HepG2 (cell line): ENCODE results near the gene MGST2. TPM values are rescaled to one million over a fixed set of nuclear protein-coding genes. Genes with fewer than 3 reads are reported as not detected.

ENCODE experiments used
- ATAC-seq: fragments of 200-7000 bp; cut with Tn5 transposase; 3 replicates; pipeline ENCODE4 v1.9.1; 2020; ENCODE audit warnings: mild to moderate bottlenecking, moderate library complexity
- BruUV-seq: library from RNA; stranded (reverse); fragments of 400-500 nt; replicated peaks from 2 replicates; lab custom pipeline; 2021; lab: Mats Ljungman, UMichigan
- CTCF ChIA-PET: fragments of 300-600 bp; formaldehyde crosslinking; extraction: SDS; loops from one replicate; lab custom pipeline; 2021; ENCODE audit warnings: low total read pairs, inconsistent platforms, low intra/inter-chr PET ratio; lab: Yijun Ruan, JAX
- POLR2A ChIA-PET: fragments of 350-600 bp; sonication (Branson Sonifier 250); formaldehyde crosslinking; loops from one replicate; lab custom pipeline; 2020; ENCODE audit warnings: antibody characterized with exemption, inconsistent platforms; lab: Yijun Ruan, JAX
- DNase-seq: peaks from one replicate; pipeline ENCODE4 v3.0.0-alpha.2; 2015; ENCODE audit warnings: low spot score
- FAIRE-seq: peaks from 3 replicates; lab custom pipeline; 2011; peaks lifted over from hg19 to GRCh38; lab: Jason Lieb, UNC
- H2AFZ ChIP-seq: one replicate; pipeline ENCODE4 v1.6.1; 2011; ENCODE audit warnings: low read length, inconsistent platforms
- H3K27ac ChIP-seq: fragments of 300-600 bp; 3 replicates; pipeline ENCODE4 v1.8.0; 2011; ENCODE audit warnings: mixed run types, mild to moderate bottlenecking, mixed read lengths, low read length, inconsistent platforms; ENCODE audit not compliant: insufficient read depth; ENCODE audit errors: extremely low read length
- H3K27me3 ChIP-seq, 2 experiments: fragments of 200-600 bp in 1 of 2; 2 replicates in 1 of 2; 3 replicates in 1 of 2; pipeline versions ENCODE4 v1.6.0 to v1.8.0; 2011; ENCODE audit warnings: low read length in 2 of 2, mild to moderate bottlenecking in 2 of 2, moderate library complexity in 2 of 2, inconsistent platforms in 1 of 2; ENCODE audit not compliant: insufficient read depth in 2 of 2, control insufficient read depth in 1 of 2
- H3K36me3 ChIP-seq, 2 experiments: fragments of 200-600 bp in 1 of 2; replicated peaks in 1 of 2; 2 replicates in 1 of 2; 3 replicates in 1 of 2; pipeline versions ENCODE4 v1.5.1 to v1.8.0; 2011; ENCODE audit warnings: low read length in 2 of 2, inconsistent platforms in 1 of 2; ENCODE audit not compliant: insufficient read depth in 2 of 2, control insufficient read depth in 1 of 2
- H3K4me1 ChIP-seq: 2 replicates; pipeline ENCODE4 v1.5.1; 2012; ENCODE audit warnings: low read length, inconsistent platforms; ENCODE audit not compliant: insufficient read depth
- H3K4me2 ChIP-seq: 2 replicates; pipeline ENCODE4 v1.6.0; 2011; ENCODE audit warnings: low read depth, low read length, inconsistent platforms
- H3K4me3 ChIP-seq, 3 experiments: fragments of 200-600 bp in 1 of 3; sonication (generic), shearing (Covaris generic) in 1 of 3; replicated peaks in 1 of 3; 2 replicates each; pipeline ENCODE4 v1.5.1; 2011 to 2016; ENCODE audit warnings: low read length in 3 of 3, inconsistent platforms in 2 of 3, low read depth in 2 of 3, mild to moderate bottlenecking in 2 of 3, control low read depth in 1 of 3, mixed read lengths in 1 of 3; ENCODE audit not compliant: insufficient read depth in 1 of 3
- H3K79me2 ChIP-seq: one replicate; pipeline ENCODE4 v1.6.1; 2011; ENCODE audit warnings: low read length, inconsistent platforms; ENCODE audit not compliant: insufficient read depth
- H3K9ac ChIP-seq: 2 replicates; pipeline ENCODE4 v1.6.0; 2011; ENCODE audit warnings: mild to moderate bottlenecking, low read depth, low read length, inconsistent platforms; ENCODE audit not compliant: insufficient read depth
- H3K9me3 ChIP-seq: 2 replicates; pipeline ENCODE4 v1.5.1; 2012; ENCODE audit warnings: mild to moderate bottlenecking, low read length
- H4K20me1 ChIP-seq: 2 replicates; pipeline ENCODE4 v1.6.0; 2011; ENCODE audit warnings: inconsistent platforms, mild to moderate bottlenecking, low read length, moderate library complexity; ENCODE audit not compliant: insufficient read depth
- FOXP4 ChIP-seq: sonication (generic); formaldehyde crosslinking; IDR thresholded peaks from 2 replicates; pipeline ENCODE4 v1.4.0; 2020; ENCODE audit warnings: missing genetic modification reagents
- GFI1 ChIP-seq: sonication (generic); formaldehyde crosslinking; IDR thresholded peaks from 2 replicates; pipeline ENCODE4 v1.5.0; 2020; ENCODE audit warnings: missing genetic modification reagents, mild to moderate bottlenecking, borderline replicate concordance
- HMG20A ChIP-seq: IDR thresholded peaks from 2 replicates; pipeline ENCODE4 v1.6.1; 2016; ENCODE audit warnings: borderline replicate concordance
- PITX1 ChIP-seq: sonication (generic); formaldehyde crosslinking; IDR thresholded peaks from 2 replicates; pipeline ENCODE4 v1.5.1; 2020; ENCODE audit warnings: mild to moderate bottlenecking, missing genetic modification reagents
- POLR2A ChIP-seq, 2 experiments: IDR thresholded peaks; 2 replicates each; pipeline ENCODE4 v1.6.1; 2011; ENCODE audit warnings: low read depth in 2 of 2, low read length in 2 of 2, mild to moderate bottlenecking in 1 of 2, moderate library complexity in 1 of 2; ENCODE audit not compliant: insufficient read depth in 1 of 2
- TEAD3 ChIP-seq: optimal IDR thresholded peaks from 2 replicates; pipeline ENCODE3; 2016; ENCODE audit warnings: borderline replicate concordance
- ZGPAT ChIP-seq: IDR thresholded peaks from 2 replicates; pipeline ENCODE4 v1.6.1; 2016; ENCODE audit warnings: mild to moderate bottlenecking
- ZNF430 ChIP-seq: sonication (generic); formaldehyde crosslinking; IDR thresholded peaks from 2 replicates; pipeline ENCODE4 v1.9.0; 2021; ENCODE audit warnings: mild to moderate bottlenecking, missing genetic modification reagents
- ZNF431 ChIP-seq: sonication (generic); formaldehyde crosslinking; IDR thresholded peaks from 2 replicates; pipeline ENCODE4 v1.9.0; 2022; ENCODE audit warnings: missing genetic modification reagents, low read depth, mild to moderate bottlenecking, borderline replicate concordance
- ZNF501 ChIP-seq: sonication (generic); formaldehyde crosslinking; IDR thresholded peaks from 2 replicates; pipeline ENCODE4 v1.5.1; 2020; ENCODE audit warnings: mild to moderate bottlenecking, moderate library complexity, missing genetic modification reagents
- ZNF605 ChIP-seq: sonication (generic); formaldehyde crosslinking; IDR thresholded peaks from 2 replicates; pipeline ENCODE4 v1.8.0; 2022; ENCODE audit warnings: mild to moderate bottlenecking, missing genetic modification reagents
- WGBS: methylation state at CpG from one replicate; pipeline ENCODE4 v1.1.6; 2017; ENCODE audit warnings: low lambda C conversion rate; 5-methylcytosine and 5-hydroxymethylcytosine counted together
- in situ Hi-C: cut with HindIII; loops from 2 replicates; pipeline ENCODE4 v1.10.0; 2017; ENCODE audit warnings: low pct_unique_long_range_greater_than_20kb; ENCODE audit not compliant: extremely low pct_ligation_motif_present
- intact Hi-C: fragments of 100-400 bp; cut with micrococcal nuclease; formaldehyde crosslinking; loops from one replicate; pipeline ENCODE4 v1.10.0; 2022; ENCODE audit not compliant: unreplicated experiment
- polyA plus RNA-seq, 8 experiments: library from polyadenylated mRNA; depleted of rRNA in 3 of 8; stranded (reverse) in 7 of 8; unstranded in 1 of 8; fragments of >200 nt; fragmentation: Illumina TruSeq in 4 of 8; extraction: Trizol in 4 of 8; gene quantifications; 2 replicates each; pipeline versions ENCODE4 v1.2.1 to v1.2.3, GENCODE V29; 2011 to 2016; ENCODE audit warnings: low read depth in 4 of 8, missing spikeins in 1 of 8, mixed read lengths in 1 of 8; ENCODE audit not compliant: insufficient read depth in 1 of 8
- total RNA-seq, 5 experiments: library from RNA; depleted of rRNA; stranded (reverse); fragments of >200 nt; fragmentation: Illumina TruSeq; extraction: Trizol; gene quantifications; 2 replicates each; pipeline ENCODE4 v1.2.3, GENCODE V29; 2016; ENCODE audit warnings: low read depth in 1 of 5
- TF ChIP-seq, protein P1 (sequence below): sonication (generic); formaldehyde crosslinking; IDR thresholded peaks from 2 replicates; pipeline ENCODE4 v1.4.0; 2020; ENCODE audit warnings: missing genetic modification reagents

The MGST2 gene
- total and polyA plus RNA-seq, 2 of the 13 experiments (the other 11 are each of a cell fraction or from before 2014, with no cell fraction given), result 205 to 416 TPM

GRCh38 chr4:139690419-139690818, 24.8 kb downstream of the MGST2 start:
- CTCF ChIA-PET, result no interaction called here
- peak overlapping the region; percentile 33; the same call in 1 of the 2 replicates for H3K4me2 ChIP-seq
- no peak for DNase-seq
- H3K9me3 ChIP-seq, result no peaks in the 10 kb centered on the region
- in situ Hi-C loops (no loop called here), intact Hi-C loops (no loop called here)
- BruUV-seq, result no TSS peak
- H3K9ac ChIP-seq, result peak overlapping the region; percentile 38; the same call in 1 of the 2 replicates
- no peaks in the 10 kb centered on the region for H3K27me3 ChIP-seq
- H4K20me1 ChIP-seq, result peaks cover 8% of the 10 kb centered on the region; the same call in 1 of the 2 replicates
- H3K27ac ChIP-seq, result peak overlapping the region; percentile 97
- peaks cover 2 to 46% of the 10 kb centered on the region in 2 experiments; a peak in 4 of 5 replicates for H3K36me3 ChIP-seq
- no peak for FAIRE-seq
- peaks cover 69% of the 10 kb centered on the region for H3K79me2 ChIP-seq
- POLR2A ChIA-PET, result interaction anchor here (1.3 to 3.9 kb wide), 2 partner anchors 25 to 33 kb away, joined by 5 to 59 read pairs; partner anchors contain the start of gene MGST2
- no peak overlapping the region for H3K4me3 ChIP-seq
- peaks cover 100% of the 10 kb centered on the region for H3K4me1 ChIP-seq
- H2AFZ ChIP-seq, result no peak overlapping the region
- no peak for ATAC-seq
- TF ChIP-seq ZNF431, result no peak
- 0 out of 4 replicates have a peak, but pooled peaks of 1 of the 2 experiments have one; percentile 13 for TF ChIP-seq POLR2A (IDR thresholded peaks at IDR 0.05; ENCODE audit: insufficient read depth in 1 of 2, low read depth in 2 of 2, low read length in 2 of 2)

GRCh38 chr4:139692309-139693012, 26.8 kb downstream of the MGST2 start:
- in situ Hi-C loops (no loop called here), intact Hi-C loops (loop anchor here (1.0 kb wide), 2 partner anchors 27 to 36 kb away; partner anchors contain the start of gene MGST2)
- peak overlapping the region in 1 of 3 experiments; percentile 55; a peak in 2 of 6 replicates for H3K4me3 ChIP-seq
- FAIRE-seq (peak; percentile 91), DNase-seq (peak; percentile 94), ATAC-seq (peak; percentile 85)
- BruUV-seq, result TSS peak; percentile 56
- peak overlapping the region; percentile 74 for H3K4me2 ChIP-seq
- POLR2A ChIA-PET, result interaction anchor here (0.8 to 3.9 kb wide), 6 partner anchors 22 to 48 kb away, joined by 3 to 59 read pairs (median 5); partner anchors contain the start of gene MGST2
- peak overlapping the region; percentile 97 for H3K27ac ChIP-seq
- H3K4me1 ChIP-seq, result peaks cover 87% of the 10 kb centered on the region
- H3K9me3 ChIP-seq, result no peaks in the 10 kb centered on the region
- H3K36me3 ChIP-seq, result peaks cover 8 to 46% of the 10 kb centered on the region in 2 experiments
- H4K20me1 ChIP-seq, result no peaks in the 10 kb centered on the region; the same call in 1 of the 2 replicates
- peak overlapping the region; percentile 60 for H3K9ac ChIP-seq
- CTCF ChIA-PET, result interaction anchor here (1.0 to 2.4 kb wide), 2 partner anchors 27 to 36 kb away, joined by 3 to 12 read pairs; partner anchors contain the start of gene MGST2
- H3K79me2 ChIP-seq, result peaks cover 63% of the 10 kb centered on the region
- no peak overlapping the region for H2AFZ ChIP-seq
- H3K27me3 ChIP-seq, result no peaks in the 10 kb centered on the region
- 0% methylated on average over 2 of the region's 4 CpGs for WGBS
- TF ChIP-seq ZGPAT (CRISPR knock-in tag) (peak; percentile 87), GFI1 (CRISPR knock-in tag) (peak; percentile 63), FOXP4 (CRISPR knock-in tag) (peak; percentile 92), ZNF501 (CRISPR knock-in tag) (0 out of 2 replicates have a peak, but pooled peaks have one; percentile 25), ZNF605 (0 out of 2 replicates have a peak, but pooled peaks have one; percentile 42), HMG20A (peak; percentile 91), PITX1 (CRISPR knock-in tag) (peak; percentile 72), TEAD3 (peak; percentile 80), ZNF430 (CRISPR knock-in tag) (peak; percentile 35; the same call in 1 of the 2 replicates)
- TF ChIP-seq, protein P1, sequence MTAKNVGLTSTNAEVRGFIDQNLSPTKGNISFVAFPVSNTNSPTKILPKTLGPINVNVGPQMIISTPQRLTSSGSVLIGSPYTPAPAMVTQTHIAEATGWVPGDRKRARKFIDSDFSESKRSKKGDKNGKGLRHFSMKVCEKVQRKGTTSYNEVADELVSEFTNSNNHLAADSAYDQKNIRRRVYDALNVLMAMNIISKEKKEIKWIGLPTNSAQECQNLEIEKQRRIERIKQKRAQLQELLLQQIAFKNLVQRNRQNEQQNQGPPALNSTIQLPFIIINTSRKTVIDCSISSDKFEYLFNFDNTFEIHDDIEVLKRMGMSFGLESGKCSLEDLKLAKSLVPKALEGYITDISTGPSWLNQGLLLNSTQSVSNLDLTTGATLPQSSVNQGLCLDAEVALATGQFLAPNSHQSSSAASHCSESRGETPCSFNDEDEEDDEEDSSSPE (CRISPR knock-in tag), result no peak
